ENCODE data around the gene ZFP69B.

Gene ZFP69B

DNA sequence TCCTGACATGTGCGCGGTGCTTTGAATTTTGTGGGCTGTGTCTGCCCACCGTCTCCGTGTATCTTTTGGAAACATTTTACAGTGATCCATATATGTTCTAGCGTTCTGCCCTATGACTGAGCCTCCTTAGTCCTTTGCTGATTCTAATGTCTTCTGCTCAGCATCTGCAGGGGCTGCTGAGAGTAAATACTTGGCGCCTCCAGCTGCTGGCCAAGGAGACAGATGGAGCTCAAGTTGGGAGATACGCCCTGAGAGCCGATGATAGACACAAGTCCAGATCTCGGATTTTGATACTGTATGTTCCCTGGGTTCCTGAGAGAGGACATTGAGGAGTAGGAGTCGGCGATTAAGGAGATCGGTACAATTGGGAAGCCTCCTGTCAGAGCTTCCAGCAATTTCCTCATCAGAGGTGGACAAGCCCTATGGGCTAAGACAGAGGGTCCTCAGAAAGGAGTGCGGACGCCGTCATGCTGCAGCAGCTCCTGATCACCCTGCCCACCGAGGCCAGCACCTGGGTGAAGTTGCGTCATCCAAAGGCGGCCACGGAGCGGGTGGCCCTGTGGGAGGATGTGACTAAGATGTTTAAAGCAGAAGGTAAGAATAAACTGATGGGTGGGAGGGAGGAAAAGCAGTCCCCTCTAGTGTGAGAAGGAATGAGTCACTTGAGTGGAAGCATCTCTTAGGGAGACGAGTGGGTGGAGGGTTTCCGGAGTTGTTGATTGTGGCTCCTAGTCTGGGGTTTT is 390 bp downstream of the ZFP69B start:
- Histone ChIP-seq H3K36me3 (ENCODE audit: control insufficient read depth in 2 of 2, insufficient read depth in 1 of 2, low read length in 2 of 2) (peaks cover 0 to 13% of the 10 kb centered on the region in 2 experiments; a peak in 1 of 3 replicates), H3K9me3 (ENCODE audit: control insufficient read depth, insufficient read depth, low read depth, low read length) (no peaks in the 10 kb centered on the region), H3K4me3 (ENCODE audit: low read depth, low read length) (peak overlapping the region; percentile 59), H3K27ac (ENCODE audit: extremely low read depth, low read depth, low read length) (peak overlapping the region; percentile 13; the same call in 1 of the 2 replicates), H3K4me1 (ENCODE audit: control insufficient read depth, insufficient read depth, low read length) (no peaks in the 10 kb centered on the region)
- CTCF ChIA-PET, result interaction anchor here (0.6 to 2.8 kb wide), 9 partner anchors 12 to 727 kb away, joined by 3 to 21 read pairs (median 3); no protein-coding TSS in a partner anchor
- POLR2A ChIA-PET, result interaction anchor here (0.6 to 1.3 kb wide), 10 partner anchors 11 to 241 kb away, joined by 3 to 11 read pairs (median 4); partner anchors contain the start of genes EXO5, NFYC, SMAP2 and ZFP69
- peak; percentile 43; the same call in 1 of the 2 replicates for TF ChIP-seq GLIS2 (tag by site-specific recombination; IDR thresholded peaks at IDR 0.05)
- no peak for TF ChIP-seq ZNF169 (tag by site-specific recombination; IDR thresholded peaks at IDR 0.05)
- no peak for TF ChIP-seq ZNF654 (tag by site-specific recombination; IDR thresholded peaks at IDR 0.05; ENCODE audit: low read depth)
- no peak for TF ChIP-seq PRDM1 (tag by site-specific recombination; IDR thresholded peaks at IDR 0.05)
- TF ChIP-seq ZNF423 (tag by site-specific recombination; IDR thresholded peaks at IDR 0.05), result 0 out of 2 replicates have a peak, but pooled peaks have one; percentile 17
- no peak for TF ChIP-seq ZFP41 (tag by site-specific recombination; IDR thresholded peaks at IDR 0.05; ENCODE audit: borderline replicate concordance)
- TF ChIP-seq, protein P1, sequence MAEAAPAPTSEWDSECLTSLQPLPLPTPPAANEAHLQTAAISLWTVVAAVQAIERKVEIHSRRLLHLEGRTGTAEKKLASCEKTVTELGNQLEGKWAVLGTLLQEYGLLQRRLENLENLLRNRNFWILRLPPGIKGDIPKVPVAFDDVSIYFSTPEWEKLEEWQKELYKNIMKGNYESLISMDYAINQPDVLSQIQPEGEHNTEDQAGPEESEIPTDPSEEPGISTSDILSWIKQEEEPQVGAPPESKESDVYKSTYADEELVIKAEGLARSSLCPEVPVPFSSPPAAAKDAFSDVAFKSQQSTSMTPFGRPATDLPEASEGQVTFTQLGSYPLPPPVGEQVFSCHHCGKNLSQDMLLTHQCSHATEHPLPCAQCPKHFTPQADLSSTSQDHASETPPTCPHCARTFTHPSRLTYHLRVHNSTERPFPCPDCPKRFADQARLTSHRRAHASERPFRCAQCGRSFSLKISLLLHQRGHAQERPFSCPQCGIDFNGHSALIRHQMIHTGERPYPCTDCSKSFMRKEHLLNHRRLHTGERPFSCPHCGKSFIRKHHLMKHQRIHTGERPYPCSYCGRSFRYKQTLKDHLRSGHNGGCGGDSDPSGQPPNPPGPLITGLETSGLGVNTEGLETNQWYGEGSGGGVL (tag by site-specific recombination; IDR thresholded peaks at IDR 0.05), result peak; percentile 51; the same call in 1 of the 2 replicates
- TF ChIP-seq, protein P2, sequence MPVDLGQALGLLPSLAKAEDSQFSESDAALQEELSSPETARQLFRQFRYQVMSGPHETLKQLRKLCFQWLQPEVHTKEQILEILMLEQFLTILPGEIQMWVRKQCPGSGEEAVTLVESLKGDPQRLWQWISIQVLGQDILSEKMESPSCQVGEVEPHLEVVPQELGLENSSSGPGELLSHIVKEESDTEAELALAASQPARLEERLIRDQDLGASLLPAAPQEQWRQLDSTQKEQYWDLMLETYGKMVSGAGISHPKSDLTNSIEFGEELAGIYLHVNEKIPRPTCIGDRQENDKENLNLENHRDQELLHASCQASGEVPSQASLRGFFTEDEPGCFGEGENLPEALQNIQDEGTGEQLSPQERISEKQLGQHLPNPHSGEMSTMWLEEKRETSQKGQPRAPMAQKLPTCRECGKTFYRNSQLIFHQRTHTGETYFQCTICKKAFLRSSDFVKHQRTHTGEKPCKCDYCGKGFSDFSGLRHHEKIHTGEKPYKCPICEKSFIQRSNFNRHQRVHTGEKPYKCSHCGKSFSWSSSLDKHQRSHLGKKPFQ (tag by site-specific recombination; IDR thresholded peaks at IDR 0.05), result no peak
- peak; percentile 40; the same call in 1 of the 2 replicates for TF ChIP-seq ZNF629 (tag by site-specific recombination; IDR thresholded peaks at IDR 0.05)
- no peak for TF ChIP-seq ZNF558 (tag by site-specific recombination; IDR thresholded peaks at IDR 0.05)
- TF ChIP-seq, protein P3, sequence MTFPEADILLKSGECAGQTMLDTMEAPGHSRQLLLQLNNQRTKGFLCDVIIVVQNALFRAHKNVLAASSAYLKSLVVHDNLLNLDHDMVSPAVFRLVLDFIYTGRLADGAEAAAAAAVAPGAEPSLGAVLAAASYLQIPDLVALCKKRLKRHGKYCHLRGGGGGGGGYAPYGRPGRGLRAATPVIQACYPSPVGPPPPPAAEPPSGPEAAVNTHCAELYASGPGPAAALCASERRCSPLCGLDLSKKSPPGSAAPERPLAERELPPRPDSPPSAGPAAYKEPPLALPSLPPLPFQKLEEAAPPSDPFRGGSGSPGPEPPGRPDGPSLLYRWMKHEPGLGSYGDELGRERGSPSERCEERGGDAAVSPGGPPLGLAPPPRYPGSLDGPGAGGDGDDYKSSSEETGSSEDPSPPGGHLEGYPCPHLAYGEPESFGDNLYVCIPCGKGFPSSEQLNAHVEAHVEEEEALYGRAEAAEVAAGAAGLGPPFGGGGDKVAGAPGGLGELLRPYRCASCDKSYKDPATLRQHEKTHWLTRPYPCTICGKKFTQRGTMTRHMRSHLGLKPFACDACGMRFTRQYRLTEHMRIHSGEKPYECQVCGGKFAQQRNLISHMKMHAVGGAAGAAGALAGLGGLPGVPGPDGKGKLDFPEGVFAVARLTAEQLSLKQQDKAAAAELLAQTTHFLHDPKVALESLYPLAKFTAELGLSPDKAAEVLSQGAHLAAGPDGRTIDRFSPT (tag by site-specific recombination; IDR thresholded peaks at IDR 0.05), result 0 out of 2 replicates have a peak, but pooled peaks have one; percentile 24
- TF ChIP-seq, protein P4, sequence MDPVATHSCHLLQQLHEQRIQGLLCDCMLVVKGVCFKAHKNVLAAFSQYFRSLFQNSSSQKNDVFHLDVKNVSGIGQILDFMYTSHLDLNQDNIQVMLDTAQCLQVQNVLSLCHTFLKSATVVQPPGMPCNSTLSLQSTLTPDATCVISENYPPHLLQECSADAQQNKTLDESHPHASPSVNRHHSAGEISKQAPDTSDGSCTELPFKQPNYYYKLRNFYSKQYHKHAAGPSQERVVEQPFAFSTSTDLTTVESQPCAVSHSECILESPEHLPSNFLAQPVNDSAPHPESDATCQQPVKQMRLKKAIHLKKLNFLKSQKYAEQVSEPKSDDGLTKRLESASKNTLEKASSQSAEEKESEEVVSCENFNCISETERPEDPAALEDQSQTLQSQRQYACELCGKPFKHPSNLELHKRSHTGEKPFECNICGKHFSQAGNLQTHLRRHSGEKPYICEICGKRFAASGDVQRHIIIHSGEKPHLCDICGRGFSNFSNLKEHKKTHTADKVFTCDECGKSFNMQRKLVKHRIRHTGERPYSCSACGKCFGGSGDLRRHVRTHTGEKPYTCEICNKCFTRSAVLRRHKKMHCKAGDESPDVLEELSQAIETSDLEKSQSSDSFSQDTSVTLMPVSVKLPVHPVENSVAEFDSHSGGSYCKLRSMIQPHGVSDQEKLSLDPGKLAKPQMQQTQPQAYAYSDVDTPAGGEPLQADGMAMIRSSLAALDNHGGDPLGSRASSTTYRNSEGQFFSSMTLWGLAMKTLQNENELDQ (tag by site-specific recombination; IDR thresholded peaks at IDR 0.05; ENCODE audit: low read depth), result no peak
- TF ChIP-seq ZBTB20 (tag by site-specific recombination; IDR thresholded peaks at IDR 0.05), result no peak
- TF ChIP-seq ZNF792 (tag by site-specific recombination; IDR thresholded peaks at IDR 0.05), result peak; percentile 47; the same call in 1 of the 2 replicates
- TF ChIP-seq ZNF16 (tag by site-specific recombination; IDR thresholded peaks at IDR 0.05; ENCODE audit: low read depth), result no peak
- peak; percentile 97 for TF ChIP-seq EGR2 (tag by site-specific recombination; IDR thresholded peaks at IDR 0.05; ENCODE audit: low read depth)
- 0 out of 2 replicates have a peak, but pooled peaks have one; percentile 11 for TF ChIP-seq ZXDB (tag by site-specific recombination; IDR thresholded peaks at IDR 0.05)
- TF ChIP-seq ZIC2 (tag by site-specific recombination; IDR thresholded peaks at IDR 0.05), result peak; percentile 19; the same call in 1 of the 2 replicates
- no peak for TF ChIP-seq BCL11B (tag by site-specific recombination; IDR thresholded peaks at IDR 0.05; ENCODE audit: low read depth)
- no peak for TF ChIP-seq ZNF530 (tag by site-specific recombination; IDR thresholded peaks at IDR 0.05; ENCODE audit: low read depth)
- TF ChIP-seq, protein P5, sequence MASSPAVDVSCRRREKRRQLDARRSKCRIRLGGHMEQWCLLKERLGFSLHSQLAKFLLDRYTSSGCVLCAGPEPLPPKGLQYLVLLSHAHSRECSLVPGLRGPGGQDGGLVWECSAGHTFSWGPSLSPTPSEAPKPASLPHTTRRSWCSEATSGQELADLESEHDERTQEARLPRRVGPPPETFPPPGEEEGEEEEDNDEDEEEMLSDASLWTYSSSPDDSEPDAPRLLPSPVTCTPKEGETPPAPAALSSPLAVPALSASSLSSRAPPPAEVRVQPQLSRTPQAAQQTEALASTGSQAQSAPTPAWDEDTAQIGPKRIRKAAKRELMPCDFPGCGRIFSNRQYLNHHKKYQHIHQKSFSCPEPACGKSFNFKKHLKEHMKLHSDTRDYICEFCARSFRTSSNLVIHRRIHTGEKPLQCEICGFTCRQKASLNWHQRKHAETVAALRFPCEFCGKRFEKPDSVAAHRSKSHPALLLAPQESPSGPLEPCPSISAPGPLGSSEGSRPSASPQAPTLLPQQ (tag by site-specific recombination; IDR thresholded peaks at IDR 0.05), result 0 out of 2 replicates have a peak, but pooled peaks have one; percentile 51
- TF ChIP-seq, protein P6, sequence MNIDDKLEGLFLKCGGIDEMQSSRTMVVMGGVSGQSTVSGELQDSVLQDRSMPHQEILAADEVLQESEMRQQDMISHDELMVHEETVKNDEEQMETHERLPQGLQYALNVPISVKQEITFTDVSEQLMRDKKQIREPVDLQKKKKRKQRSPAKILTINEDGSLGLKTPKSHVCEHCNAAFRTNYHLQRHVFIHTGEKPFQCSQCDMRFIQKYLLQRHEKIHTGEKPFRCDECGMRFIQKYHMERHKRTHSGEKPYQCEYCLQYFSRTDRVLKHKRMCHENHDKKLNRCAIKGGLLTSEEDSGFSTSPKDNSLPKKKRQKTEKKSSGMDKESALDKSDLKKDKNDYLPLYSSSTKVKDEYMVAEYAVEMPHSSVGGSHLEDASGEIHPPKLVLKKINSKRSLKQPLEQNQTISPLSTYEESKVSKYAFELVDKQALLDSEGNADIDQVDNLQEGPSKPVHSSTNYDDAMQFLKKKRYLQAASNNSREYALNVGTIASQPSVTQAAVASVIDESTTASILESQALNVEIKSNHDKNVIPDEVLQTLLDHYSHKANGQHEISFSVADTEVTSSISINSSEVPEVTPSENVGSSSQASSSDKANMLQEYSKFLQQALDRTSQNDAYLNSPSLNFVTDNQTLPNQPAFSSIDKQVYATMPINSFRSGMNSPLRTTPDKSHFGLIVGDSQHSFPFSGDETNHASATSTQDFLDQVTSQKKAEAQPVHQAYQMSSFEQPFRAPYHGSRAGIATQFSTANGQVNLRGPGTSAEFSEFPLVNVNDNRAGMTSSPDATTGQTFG (tag by site-specific recombination; IDR thresholded peaks at IDR 0.05; ENCODE audit: borderline replicate concordance), result no peak
- no peak for TF ChIP-seq SCRT1 (tag by site-specific recombination; IDR thresholded peaks at IDR 0.05; ENCODE audit: borderline replicate concordance)
- no peak for TF ChIP-seq SETDB1 (IDR thresholded peaks at IDR 0.05; ENCODE audit: insufficient read length, low read length)
- no peak for TF ChIP-seq ZNF585B (tag by site-specific recombination; IDR thresholded peaks at IDR 0.05)
